ENCODE measurements around the gene ZDHHC24.
"Not testable (repeated sequence)": the region's sequence is repeated elsewhere in the genome, so short reads cannot be mapped to it uniquely, and the experiment has no call there.

ZDHHC24 gene

DNA sequence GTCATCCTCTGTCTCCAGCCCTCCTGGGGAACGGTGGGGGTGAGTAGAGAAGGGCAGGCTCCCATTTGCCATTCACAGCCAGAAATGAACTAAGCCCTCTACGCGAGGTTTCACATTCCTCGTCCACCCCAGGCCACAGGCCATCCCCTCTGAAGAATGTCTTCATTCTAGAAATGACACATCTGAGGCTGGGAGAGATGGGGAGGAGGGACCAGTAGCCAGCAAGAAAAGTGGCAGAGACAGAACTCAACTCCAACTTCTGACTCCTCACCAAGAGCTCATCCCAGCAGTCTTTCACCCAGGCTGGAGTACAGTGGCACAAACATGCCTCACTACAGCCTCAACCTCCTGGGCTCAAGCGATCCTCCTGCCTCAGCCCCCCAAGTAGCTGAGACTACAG lies 19.1 kb upstream of the ZDHHC24 start:
- DNase-seq, result no peak

GRCh38 chr11:66564538-66564937 lies 18.7 kb upstream of the ZDHHC24 start:
- DNase-seq, result no peak

GRCh38 chr11:66563832-66564231 lies 18.0 kb upstream of the ZDHHC24 start:
- DNase-seq, result no peak

DNA sequence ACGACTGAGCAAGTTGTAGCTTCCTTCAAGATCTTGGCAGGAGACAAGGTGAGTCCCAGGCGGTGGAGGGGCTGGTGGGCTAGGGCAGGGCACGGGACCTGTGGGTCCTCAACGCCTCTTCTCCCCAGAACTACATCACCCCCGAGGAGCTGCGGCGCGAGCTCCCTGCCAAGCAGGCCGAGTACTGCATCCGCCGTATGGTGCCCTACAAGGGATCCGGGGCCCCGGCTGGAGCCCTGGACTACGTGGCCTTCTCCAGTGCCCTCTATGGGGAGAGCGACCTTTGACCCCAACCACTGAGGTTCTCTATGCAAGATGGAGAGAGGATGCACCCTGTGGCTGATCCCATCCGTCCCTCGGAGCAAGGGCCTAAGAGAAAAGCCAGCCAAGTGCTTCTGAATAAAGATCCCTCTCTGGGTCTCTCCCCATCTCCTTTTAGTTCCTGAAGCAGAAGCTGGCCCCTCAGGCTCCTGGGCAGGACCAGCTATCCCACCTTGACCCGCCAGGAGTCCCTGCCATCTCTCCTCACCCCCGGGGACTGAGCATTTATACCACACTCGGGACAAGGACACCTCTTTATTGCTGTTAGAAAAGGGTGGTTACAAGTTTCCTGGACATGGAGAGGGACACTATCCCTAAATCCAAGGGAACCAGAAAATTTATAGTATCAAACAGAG lies 17.2 kb upstream of the ZDHHC24 start:
- no peak for DNase-seq

DNA sequence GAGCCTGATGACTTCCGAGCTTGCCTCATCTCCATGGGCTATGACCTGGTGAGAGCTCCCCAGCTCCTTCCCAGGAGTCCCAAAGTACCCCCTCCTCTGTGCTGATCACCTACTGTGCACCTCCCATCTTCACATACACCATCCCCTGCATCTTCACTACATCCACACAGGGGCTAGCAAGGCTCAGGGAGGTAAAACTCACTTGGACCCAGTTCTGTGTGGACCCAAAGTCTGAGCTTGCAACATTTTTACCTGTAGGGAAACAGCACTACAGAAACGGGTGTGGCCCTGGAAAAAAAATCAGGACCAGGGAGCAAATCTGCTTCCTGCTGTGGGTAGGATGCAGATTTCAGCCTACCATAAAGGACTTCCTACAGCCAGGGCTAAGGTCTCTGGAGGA lies 16.4 kb upstream of the ZDHHC24 start:
- no peak for DNase-seq

- no peak for DNase-seq
These were observed 16.1 kb upstream of the ZDHHC24 start for GRCh38 chr11:66561975-66562248.

DNA sequence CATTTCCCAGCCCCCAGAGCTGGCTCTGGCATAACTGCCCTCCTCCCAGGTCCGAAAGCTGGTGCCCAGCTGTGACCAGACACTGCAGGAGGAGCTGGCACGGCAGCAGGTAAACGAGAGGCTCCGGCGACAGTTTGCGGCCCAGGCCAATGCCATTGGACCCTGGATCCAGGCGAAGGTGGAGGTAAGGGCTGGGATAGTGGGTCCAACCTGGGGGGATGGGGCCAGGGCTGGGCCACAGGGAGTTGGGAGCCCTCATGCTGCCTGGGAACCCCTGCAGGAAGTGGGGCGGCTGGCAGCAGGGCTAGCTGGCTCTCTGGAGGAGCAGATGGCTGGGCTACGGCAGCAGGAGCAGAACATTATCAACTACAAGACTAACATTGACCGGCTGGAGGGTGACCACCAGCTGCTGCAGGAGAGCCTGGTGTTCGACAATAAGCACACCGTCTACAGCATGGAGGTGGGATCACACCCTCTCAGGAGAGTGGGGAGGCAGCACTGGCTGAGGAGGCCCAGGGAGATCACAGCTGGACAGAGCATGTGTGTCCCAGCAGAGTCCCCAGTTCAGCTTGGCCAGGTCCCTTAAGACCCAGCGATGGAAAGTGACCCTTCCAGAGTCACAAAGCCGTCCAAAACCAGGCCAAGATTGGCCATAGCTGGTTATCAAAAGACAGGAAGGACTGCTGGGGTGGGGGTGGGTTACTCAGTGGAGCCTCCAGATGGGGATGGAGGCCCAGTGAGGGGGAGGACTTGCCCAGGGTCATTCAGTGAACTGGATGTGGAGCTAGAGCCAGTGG lies 15.5 kb upstream of the ZDHHC24 start:
- DNase-seq, result no peak

GRCh38 chr11:66559866-66560676 lies 14.2 kb upstream of the ZDHHC24 start:
- DNase-seq, result no peak

- DNase-seq, result no peak
These were observed 13.5 kb upstream of the ZDHHC24 start for GRCh38 chr11:66559142-66559865.

DNA sequence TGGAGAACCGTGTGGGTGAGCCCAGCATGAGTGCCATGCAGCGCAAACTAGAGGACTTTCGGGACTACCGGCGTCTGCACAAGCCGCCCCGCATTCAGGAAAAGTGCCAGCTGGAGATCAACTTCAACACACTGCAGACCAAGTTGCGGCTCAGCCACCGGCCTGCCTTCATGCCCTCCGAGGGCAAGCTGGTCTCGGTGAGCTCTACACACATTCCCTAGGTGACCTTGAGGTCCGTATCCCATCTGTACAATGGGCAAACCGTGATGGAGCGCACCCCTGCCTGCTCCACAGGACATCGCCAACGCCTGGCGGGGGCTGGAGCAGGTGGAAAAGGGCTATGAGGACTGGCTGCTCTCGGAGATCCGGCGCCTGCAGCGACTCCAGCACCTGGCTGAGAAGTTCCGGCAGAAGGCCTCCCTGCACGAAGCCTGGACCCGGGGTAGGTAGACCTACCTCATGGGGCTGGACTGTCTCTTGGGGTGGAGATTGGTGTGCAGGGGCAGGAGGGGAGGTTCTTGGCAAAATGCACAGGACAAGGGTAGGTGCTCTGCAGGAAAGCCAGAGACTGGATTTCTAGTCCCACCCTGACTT lies 12.0 kb upstream of the ZDHHC24 start:
- no peak for DNase-seq

DNA sequence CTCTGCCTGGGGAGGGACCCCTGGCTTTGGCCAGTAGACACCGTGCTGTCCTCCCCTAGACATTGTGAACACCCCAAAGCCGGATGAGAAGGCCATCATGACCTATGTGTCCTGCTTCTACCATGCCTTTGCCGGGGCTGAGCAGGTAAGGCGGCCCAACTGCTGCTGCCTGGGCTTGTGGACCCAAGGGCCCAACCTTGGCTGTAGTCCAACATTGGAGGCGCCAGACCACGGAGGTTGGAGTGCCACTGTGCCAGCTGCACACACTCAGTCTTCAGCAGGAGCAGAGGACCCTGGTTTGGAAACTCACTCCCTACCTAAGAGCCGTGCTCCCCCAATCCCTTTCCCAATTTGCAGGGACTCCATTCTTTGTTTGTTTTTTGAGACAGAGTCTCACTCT lies 10.2 kb upstream of the ZDHHC24 start:
- DNase-seq, result no peak

- no peak for DNase-seq
These were observed 9.6 kb upstream of the ZDHHC24 start for GRCh38 chr11:66555416-66555815.

- no peak for DNase-seq
These were observed 8.8 kb upstream of the ZDHHC24 start for GRCh38 chr11:66554602-66555001.

DNA sequence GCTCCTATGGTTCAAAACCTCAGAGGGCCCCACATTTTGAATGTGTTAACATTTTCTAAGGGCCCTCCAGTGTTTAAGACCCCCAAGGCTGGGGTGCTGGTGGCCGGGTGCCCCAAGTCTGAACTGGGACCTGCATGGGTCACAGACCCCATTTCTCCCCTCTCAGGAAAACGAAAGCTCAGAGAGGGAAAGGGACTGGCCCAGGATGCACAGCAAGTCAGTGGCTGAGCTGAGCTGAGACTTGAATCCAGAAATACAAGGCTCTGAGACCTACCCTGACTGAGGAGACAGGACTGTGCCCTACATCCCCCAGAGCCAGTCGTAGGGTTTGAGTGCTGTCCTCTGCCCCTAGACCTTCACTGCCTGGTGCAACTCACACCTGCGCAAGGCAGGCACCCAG lies 5.0 kb upstream of the ZDHHC24 start:
- no peak for DNase-seq

GRCh38 chr11:66549696-66550095 lies 3.8 kb upstream of the ZDHHC24 start:
- no peak for DNase-seq

GRCh38 chr11:66548774-66549630 lies 3.2 kb upstream of the ZDHHC24 start:
- DNase-seq, result no peak

DNA sequence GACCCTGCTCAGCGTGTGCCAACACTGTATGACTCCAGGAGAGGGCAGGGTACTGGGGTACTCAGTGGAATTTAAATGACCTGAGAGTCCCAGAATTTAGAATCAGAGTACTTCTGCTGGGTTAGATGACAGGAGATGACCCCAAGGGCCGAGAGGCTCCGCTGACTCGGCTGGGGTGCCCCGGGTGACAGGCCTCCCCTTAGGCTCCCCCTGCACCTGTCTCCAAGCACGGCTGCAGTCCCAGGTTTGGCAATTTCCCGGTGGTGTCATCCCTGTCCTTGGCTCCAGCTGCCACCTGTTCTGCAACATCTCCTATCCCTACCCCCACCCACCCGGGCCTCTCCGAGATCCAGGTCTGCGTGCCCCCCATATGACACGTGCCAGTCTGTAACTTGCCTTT lies 2.2 kb upstream of the ZDHHC24 start:
- DNase-seq, result no peak

DNA sequence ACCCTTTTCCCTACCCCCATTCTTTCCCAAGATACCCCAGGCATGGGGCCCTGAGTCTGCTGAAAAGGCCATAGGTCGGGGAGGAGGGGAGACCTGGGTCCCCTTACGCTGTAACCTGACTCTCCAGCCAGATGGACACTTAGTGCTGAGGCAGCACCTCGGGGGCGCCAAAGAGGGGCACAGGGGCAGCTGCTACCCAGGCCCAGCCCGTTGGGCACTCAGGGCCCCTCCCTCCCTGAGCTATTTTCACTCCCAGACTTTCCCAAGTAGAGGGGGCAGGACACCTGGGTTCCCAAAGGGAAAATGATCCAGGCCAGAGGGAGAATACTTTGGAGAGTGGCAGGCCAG lies 1.8 kb upstream of the ZDHHC24 start:
- DNase-seq, result no peak

DNA sequence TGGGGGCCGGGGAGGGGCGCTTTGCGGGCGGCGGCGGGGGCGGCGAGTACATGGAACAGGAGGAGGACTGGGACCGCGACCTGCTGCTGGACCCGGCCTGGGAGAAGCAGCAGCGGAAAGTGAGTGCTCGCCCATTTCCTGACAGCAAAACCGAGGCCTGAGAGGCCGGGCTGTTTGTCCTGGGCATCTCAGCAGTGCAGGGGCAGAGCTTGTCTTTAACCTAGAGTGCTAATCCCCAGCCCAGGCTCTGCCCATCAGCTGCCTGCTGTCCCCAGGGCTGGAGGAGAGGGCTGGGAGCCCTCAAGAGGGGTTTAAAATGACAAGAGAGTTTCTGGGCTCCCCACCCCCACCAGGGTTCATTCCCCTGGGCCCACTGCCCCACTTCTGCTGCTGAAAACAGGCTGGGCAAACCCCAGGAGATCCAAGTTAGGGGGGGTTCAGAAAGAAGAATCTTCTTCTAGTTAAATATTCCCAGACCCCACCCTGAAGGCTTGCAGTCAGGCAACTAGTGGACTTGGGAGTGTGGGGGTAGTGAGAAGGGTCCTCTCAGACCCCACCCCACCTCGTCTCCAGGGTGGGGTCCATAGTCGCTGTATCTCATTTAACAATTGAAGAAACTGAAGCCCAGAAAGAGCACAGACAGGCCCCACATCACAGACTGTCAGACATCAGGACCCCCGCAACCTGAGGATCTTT lies 1.3 kb upstream of the ZDHHC24 start:
- no peak for DNase-seq

GRCh38 chr11:66546368-66546965 lies 619 bp upstream of the ZDHHC24 start, which contains the start of gene ACTN3:
TSS of gene ACTN3 (plus strand) at chr11:66546903. CDS start at chr11:66546938, 35 bp downstream.
- DNase-seq, result no peak

DNA sequence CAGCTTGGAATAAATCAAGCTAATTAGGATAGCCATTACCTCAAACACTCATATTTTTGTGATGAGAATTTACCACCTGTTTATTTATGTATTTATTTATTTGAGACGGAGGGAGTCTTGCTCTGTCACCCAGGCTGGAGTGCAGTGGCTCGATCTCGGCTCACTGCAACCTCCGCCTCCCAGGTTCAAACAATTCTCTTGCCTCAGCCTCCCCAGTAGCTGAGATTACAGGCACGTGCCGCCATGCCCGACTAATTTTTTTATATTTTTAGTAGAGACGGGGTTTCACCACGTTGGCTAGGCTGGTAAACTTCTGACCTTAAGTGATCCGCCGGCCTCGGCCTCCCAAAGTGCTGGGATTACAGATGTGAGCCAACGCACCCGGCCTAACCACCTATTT lies 896 bp downstream of the ZDHHC24 start:
- not testable (repeated sequence) for DNase-seq
